ENCODE data around the gene FLAD1. TPM values are rescaled to one million over a fixed set of nuclear protein-coding genes. Genes with fewer than 3 reads are reported as not detected.

The FLAD1 gene
- total RNA-seq, 1 donor from 2014 or later, result 31.2 TPM

DNA sequence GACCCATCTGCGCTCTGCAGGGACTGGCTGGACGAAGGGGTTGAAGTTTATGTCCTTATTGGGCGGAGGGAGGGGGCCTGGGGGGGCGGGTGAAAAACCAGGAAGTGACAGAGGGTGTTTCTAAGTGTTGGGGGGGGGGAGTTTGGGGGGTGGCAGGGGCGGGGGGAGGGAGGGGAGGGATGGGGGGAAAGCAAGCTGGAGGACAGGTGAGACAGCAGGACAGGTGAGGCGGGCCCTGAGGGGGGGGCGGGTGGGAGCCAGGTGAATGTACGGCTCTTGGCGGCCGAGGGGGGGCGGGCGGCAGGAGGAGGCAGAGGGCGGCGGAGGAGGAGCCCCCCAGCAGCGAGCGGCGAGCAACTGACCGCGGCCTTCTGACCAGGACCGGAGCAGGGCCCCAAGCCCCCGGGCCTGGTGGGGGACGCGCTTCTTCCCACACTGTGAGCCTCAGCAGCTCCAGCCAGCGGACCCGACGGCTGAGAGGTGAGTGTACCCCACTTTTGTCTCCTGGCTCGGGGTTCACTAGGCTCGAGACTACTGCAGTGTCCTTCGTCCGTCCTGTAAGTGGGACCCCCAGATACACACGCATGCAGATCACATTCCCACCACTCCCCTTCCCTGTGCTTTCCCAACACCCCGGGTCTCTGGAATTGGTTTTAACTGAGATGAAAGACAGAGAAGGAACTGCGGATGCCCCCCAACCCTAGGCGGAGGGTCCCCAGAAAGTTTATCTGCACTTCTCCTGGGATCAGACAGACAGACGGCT is 19.5 kb downstream of the FLAD1 start, which contains the start of gene ZBTB7B:
ZBTB7B (plus strand) TSS at position 339 of the 763 bp plus-strand sequence. CDS start 11,859 bp downstream, outside the sequence.
- no peak for DNase-seq (ENCODE audit: extremely low read depth, low read depth, low spot score)

DNA sequence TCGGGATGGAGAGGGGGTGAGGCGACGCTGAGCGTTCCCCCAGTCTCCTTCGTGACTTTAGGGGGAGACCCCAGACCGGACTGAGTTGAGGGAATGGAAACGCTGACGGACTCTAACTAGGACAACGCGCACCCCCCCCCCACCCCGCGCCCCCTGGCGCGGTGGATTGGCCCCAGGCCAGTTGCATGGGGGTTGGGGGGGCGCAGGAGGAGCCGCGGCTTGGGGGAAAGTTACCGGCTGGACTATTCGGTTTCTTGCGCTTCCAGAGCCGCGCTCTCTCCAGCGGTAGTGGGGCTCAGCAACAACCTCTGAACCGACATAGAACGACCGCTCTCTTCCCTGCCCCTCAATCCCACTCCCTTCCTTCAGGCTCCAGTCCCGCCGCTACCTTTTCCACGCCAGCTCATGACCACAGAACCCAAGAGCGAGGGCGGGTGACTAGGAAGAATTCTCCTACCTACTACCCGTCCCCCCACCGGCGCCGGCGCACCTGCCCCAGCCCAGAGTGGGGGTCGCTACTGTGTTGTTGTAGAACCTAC is 20.2 kb downstream of the FLAD1 start:
- DNase-seq (ENCODE audit: extremely low read depth, low read depth, low spot score), result no peak

DNA sequence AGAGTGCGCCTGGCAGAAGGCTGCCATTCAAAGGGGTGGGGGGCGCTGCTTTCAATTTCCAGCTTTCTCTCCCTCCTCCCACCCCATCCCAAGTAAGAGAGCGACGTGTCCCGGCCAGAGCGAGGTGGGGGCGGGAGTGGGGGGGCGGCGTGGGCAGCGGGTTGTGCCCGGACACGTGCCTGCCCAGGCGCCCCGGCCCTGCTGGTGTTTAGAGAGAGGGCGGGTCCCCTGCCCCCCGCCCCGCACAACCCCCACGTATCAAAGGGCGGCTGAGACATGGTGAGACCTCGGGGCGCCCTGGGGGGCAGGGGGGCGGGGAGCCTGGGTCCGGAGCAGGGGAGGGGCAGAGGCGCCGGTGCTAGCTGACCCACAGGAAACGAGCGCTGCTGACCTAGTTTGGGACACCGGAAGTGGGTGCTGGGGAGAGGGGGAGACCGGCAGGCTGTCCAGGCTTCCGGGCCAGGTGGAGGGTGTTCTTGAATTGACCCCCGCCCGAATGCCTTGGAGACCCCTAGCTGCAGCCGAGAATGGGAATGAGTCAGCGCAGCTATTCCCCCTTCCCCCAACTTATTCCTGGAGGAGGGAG is 20.7 kb downstream of the FLAD1 start:
- no peak for DNase-seq (ENCODE audit: extremely low read depth, low read depth, low spot score)

DNA sequence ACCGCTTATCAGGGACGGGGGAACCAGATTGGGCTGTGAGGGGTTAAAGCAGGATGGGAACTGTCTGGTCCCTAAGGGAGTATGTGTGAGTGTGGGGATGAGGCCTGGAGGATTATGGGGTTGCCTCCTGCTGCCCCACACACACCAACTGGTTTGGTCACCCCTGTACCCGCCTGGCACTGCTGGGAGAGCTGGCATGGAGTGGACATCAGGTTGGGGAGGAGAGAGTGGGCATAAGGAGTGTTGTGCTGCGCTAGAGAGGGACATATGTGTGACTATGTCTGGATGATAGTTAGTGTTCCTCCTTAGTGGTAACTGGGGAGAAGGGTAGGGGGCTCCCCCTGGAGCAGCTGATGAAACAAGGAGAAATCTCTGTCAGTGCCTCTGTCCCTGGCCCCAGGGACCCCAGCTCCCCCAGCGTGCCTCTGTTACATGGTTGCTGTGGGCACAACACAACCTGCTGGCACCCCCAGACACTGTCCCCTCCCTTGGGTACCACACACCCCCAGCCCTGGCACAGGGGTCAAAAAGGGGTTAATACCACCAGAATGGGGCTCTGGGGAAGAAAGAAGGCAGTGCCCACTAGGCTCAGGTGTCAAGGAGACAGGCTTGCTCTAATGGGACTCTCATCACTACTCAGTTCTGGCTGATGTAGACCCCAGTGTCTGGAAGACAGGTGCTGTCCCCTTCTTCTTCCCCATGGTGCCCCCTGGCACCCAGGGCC is 21.4 kb downstream of the FLAD1 start:
- DNase-seq (ENCODE audit: extremely low read depth, low read depth, low spot score), result no peak

DNA sequence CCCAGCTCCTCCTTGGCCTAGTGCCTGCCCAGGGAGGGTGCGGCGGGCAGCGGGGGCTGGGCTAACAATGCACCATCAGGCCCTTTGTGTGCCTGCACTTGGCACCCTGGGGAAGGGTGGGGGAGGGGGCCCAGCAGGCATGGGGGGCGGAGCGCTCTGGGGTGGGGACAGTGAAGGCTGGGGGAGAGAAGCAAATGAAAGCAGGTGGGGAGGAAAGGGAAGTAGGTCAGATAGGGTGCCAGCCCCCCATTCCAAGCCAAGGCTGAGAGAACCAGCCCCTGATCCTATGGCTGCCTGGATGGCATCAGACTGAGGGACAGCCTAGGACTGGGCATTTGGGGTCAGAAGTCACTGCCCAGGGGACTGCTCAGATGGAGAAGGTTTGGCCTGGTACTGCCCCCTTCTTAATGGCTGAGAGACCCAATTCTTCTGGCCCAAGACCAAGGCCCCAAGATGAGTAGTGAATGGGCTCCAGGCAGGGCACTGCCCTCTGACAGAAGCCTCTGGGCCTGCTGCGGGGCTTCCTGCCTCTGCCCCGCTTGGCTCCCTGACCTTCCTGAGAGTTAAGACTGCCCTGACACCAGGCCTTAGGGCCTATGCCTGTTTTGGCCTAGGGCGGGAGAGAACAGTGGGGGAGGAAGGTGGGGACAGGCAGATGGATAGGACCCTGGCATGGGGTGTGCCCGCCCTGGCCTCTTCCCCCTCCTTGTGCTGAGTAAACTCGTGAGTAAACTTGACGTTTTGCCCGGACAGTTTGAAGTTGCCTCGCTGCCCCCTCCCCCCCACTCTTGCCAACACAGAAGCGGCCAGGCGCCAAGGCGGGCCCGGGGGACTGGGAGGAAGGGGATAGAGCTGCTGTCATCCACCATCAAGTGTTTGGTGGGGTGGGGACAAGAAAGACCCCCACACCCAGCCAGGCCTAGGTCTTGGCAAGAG is 22.2 kb downstream of the FLAD1 start:
- DNase-seq (ENCODE audit: extremely low read depth, low read depth, low spot score), result no peak

DNA sequence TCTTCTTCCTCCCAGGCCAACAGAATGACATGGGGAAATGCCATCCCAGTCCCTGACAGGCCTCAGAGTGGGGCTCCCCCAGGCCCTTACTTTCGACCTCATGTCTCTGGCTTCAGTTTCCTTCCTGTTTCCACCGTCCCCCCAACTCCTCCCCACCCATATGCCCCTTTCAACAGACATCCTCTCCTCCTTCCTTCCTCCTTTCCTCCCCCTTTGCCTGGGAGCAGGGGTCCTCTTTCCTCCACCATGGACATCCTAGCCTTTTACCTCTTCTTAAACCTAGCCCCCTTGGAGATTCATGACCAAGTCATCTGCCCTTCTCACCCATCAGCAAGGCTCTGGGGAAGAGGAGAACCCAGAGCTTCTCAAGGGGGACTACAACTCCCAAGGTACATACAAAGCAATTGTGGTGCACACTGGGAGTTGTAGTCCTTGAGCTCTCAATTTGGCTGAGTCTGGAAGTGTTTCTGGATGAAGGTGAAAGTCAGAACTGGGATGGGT is 23.5 kb downstream of the FLAD1 start:
- no peak for DNase-seq (ENCODE audit: extremely low read depth, low read depth, low spot score)

DNA sequence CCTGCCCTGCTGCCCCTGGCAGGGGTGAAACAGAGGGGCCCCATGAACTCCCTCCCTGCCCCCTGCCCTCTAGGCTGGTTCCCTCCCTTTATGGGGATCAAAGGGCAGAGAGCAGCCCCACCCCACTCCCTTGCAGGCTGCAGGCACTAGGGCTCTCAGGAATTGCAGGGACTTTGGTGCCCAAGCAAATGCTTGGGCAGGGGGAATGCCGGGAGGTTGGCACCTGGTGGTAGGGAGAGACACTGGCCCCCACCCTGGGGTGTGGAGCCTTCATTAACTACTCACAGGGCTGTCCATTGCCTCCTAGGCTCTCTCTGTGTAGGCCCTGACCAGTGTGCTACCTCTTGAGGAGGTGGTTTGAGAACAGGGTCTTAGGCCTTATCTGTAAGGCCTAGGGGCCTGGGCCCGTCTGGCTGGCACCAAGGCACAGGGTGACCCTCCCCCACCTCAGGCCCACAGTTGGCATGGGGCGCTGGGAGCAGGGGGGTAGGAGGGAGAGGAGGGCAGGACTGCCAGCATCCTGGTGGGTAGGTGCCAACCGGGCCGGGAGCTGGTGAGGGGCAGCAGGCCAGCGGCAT is 24.2 kb downstream of the FLAD1 start:
- no peak for DNase-seq (ENCODE audit: extremely low read depth, low read depth, low spot score)

DNA sequence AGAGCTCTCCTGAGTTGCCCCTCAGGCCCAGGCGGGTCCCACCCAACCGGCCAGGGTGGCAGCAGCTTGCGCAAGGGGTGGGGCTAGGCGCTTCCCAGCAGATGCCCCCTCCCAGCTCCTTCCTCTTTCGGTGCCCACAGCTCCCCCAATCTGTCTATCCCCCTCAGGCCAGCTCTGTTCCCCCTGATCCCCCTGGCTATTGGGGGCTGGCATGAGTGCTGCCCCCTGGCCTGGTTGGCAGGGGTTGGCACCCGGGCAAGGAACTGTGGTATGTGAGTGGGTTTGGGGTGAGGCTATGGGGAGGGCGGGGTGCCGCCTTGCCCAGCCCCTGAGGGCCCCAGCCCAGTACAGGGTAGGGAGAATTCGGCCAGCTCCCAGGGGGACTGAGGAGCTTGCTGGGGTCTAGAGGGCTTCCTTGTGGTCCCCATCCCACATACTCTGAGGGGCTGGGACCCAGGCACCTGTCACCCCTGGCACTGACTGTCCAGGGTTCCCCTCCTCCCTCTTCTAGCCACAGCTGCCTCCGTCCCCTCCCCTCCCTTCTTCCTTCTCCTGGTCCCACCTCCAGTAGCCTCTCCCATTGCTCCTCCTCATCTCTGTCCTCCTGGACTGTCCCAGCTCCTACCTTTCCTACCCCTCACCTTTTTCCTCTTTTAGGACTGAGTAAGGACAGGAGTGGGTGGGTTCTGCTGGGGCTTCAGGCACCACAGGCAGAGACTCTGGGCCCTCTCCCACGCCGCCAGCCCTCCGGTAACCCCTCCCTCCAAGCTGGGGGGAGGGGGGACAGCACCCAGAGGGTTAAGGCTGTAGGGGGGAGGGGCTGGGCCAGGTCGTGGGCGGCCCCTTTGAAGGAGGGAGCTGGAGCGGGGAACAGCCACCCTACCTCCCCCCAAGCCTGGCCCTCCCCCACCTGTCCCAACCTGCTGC is 25.1 kb downstream of the FLAD1 start:
- no peak for DNase-seq (ENCODE audit: extremely low read depth, low read depth, low spot score)

DNA sequence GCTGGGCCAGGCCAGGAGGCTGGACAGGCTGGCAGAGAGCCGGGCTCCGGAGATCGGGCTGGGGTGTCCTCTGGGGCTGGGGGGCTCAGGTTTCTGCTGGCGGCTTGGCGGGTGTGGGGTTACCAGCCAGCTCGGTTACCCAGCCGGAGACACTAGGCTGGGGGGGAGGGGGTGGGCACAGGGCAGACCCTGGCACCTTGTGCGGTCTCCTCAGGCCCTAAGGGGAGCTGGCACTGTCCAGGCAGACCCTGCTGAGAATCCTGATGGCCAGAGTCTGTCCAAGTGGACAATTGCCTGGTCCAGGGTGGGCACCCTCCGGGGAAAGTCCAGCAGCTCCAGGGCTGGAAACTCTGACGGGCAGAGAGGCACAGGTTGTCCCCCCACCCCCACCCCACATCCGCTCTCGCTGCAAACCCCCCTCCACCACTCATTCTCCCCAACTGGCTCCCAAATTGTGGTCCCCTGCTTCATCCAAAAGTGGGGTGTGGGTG is 26.1 kb downstream of the FLAD1 start:
- no peak for DNase-seq (ENCODE audit: extremely low read depth, low read depth, low spot score)

DNA sequence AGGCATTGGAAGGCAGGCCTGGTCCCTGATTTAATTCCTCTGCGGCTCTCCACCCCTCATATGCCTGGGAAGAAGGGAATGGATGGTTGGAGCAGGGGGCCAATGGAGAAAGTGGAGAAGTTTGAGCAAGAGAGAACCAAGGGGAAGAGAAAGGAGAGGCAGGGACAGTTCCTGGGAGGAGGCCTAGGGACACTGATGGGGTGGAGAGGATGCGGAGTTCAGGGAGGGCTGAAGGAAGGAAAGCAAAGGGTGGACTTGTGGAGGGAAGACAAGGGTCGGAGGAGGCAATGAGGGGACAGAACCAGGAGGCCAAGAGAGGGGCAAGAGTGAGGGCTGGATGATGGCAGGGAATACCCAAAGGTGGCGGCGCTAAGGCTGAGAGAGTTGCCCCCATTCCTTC is 26.6 kb downstream of the FLAD1 start:
- DNase-seq (ENCODE audit: extremely low read depth, low read depth, low spot score), result no peak

DNA sequence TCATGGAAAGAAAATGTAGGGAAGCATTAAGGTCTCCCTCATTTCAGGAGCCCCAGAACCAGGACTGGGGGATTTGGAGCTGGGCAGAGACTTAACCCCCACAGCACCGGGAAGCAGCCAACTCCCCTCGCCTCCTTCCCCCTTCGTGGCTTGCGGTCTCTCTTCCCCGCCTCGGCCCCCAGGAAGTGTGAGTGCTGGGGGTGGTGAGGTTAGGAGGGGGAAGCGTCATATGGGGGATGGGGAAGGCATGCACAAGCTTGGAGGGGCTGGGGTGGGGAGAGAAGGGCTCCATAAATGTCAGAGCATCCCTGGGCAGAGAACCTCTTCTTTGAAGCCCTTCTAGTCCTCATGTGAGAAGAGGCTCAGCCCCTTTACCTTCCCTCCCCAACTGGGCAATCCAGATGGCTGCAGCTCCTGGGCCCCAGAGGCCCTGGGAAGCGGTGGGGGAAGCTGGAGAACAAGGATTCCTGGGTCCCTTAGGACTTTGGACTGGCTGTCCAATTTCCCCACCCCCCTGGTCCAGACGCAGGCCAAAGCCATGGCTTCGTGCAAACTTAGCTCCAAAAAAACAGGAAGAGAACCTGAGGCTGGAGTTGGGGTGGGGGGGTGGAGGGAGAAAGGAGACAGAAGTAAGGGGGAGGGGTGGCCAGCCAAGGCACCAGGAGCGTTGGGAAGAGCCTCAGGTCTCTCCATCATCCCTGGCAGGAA is 27.2 kb downstream of the FLAD1 start:
- DNase-seq (ENCODE audit: extremely low read depth, low read depth, low spot score), result no peak

DNA sequence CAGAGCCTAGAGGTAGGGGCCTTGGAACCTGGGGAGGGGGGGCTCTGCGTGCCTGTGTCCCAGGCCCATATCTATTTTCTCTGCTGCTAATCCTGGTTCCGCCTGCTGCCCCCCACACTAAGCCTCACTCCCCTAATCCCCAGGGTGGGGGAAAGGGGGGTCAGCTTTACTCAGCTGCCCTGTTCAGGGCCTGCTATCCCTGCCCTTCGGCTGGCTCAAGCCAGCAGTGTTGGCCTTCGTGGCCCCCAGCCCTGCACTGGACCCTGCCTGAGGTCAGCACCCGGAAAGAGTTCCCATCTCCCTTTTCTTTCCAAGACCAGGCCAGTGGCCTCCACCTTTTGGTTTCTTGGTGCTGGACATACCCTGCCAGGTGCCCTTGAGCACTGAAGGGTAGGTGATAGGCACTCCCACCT is 27.9 kb downstream of the FLAD1 start:
- DNase-seq (ENCODE audit: extremely low read depth, low read depth, low spot score), result no peak

DNA sequence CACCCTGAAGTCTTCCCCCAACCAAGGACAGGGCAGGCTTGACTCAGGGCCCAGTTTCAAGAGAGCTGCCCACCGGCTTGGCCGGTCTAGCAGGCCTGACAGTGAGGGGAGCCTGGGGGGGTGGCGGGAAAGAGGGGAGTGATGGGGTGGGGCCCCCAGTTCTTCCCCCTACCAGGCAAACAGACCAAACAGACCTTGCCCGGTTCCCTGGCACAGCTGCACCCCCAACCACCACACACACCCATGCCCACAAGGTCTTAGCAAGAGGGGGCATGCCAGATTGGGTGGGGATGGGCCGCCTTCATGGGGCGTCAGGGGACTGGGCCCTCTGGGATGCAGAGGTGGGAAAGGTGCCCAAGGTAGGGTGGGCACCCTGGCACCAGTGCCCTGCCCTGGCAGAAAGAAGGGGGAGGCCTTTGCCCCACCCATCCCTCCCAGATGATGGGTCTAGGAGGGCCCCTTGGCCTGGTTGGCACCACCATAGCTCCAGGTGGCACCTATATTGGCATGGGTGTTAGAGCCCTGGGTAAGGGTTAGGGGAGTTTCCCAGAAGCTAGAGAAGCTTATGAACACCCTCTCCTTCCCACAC is 28.4 kb downstream of the FLAD1 start:
- no peak for DNase-seq (ENCODE audit: extremely low read depth, low read depth, low spot score)

DNA sequence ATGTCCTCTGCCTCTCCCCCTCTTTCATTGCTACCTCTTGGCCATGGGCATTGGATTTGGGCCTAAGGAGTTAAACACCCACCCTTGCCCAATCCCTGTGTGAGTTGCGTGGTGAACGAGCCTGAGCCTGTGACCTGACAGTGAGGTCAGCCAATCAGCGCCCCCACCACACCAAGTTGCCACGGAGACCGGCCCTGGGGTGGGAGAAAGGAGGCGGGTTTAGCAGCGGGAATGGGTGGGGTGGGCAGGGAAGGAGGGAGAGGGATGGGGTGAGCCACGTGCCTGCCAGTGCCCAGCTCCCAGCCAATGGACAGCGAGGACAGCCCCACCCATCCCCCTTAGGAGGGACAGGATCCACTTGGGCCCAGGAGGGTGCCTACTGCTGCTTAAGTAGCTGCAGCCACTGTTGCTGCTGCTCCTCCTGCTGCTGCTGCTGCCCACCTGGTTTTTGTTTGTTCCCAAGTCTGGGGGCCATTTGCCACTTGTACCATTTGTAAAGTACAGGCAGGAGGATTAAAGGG is 28.9 kb downstream of the FLAD1 start:
- DNase-seq (ENCODE audit: extremely low read depth, low read depth, low spot score), result no peak

DNA sequence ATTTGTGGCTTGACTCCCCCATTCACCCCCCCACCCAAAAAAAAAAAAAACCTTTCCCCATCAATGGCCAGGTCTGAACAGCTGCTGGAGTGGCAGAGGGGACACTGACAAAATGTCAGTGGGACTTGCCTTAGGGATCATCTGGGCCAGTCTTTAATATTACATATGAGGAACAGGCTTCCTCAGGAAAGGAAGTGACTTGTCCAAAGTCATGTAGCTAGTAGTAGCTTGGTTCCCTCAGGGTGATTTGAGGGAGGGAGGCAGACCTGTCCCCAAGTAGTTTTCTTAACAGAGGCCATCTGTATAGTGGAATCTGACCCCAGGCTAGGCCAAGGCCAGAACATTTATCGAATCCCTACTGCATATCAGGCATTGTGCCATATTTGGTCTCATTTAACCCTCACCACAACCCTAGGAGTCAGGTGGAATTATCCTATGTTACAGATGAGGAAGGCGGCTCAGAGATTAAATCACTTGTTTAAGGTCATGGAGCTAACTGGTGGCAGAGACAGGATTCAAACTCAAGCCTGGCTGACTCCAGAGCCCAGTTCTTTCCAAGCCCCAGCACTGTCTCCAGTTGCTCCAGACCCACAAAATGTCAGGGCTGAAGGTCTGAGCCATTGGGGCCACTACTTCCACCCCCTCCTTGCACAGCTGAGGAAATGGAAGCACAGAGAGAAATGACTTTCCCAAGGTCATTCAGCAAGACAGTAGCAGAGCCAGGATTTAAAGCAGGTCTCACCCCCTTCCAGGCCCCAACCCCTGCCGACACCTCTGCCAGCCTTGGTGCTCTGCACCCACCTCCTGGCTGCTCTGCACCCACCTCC is 29.8 kb downstream of the FLAD1 start:
- DNase-seq (ENCODE audit: extremely low read depth, low read depth, low spot score), result no peak

DNA sequence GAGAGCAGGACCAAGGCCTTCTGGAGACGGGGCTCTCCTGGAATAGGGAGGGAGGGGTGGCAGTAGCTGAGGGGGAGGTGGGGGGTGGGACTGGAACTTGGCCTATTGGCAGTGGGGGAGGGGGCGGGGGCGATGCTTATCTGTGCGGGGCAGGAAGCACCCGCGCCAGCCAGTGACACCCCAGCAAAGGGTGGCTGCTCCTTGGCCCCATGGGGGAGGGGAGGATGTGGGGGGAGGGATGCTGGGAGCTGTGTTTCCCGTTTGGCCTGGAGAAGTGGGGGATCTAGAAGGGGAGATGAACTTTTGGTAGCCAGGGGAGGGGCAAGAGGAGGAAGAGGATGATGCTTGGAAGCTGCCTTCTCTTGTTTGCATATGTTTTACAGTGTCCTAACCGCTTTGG is 30.5 kb downstream of the FLAD1 start:
- DNase-seq (ENCODE audit: extremely low read depth, low read depth, low spot score), result no peak

All from glomerular endothelial cell (primary cell).